Astrocyte of the spinal cord (primary cell): ENCODE data around the gene ITGB7.
A peak's percentile ranks its signal among the peaks of the same experiment; 100 is the strongest.

Source experiments
- DNase-seq: peaks from one replicate; pipeline ENCODE4 v3.0.0; 2011; ENCODE audit warnings: low read depth, low spot score
- H3K4me3 ChIP-seq: 2 replicates; pipeline ENCODE4 v1.5.1; 2011; ENCODE audit warnings: low read depth, mild to moderate bottlenecking, low read length, moderate library complexity
- CTCF ChIP-seq: IDR thresholded peaks from 2 replicates; pipeline ENCODE4 v1.5.1; 2012; ENCODE audit warnings: low read depth, mild to moderate bottlenecking, low read length, inconsistent platforms
- in situ Hi-C: cut with HindIII; loops from 2 replicates; pipeline ENCODE4 v1.10.0; 2017; ENCODE audit warnings: low sequenced_read_pairs

Gene ITGB7

GRCh38 chr12:53231671-53231920 lies 24.5 kb upstream of the ITGB7 start:
- peak overlapping the region; percentile 56 for H3K4me3 ChIP-seq
- TF ChIP-seq CTCF, result no peak
- DNase-seq, result no peak
- in situ Hi-C loops, result no loop called here

- TF ChIP-seq CTCF, result no peak
- no peak for DNase-seq
- in situ Hi-C loops, result no loop called here
- H3K4me3 ChIP-seq, result no peak overlapping the region
Measured at GRCh38 chr12:53230108-53230845, 23.2 kb upstream of the ITGB7 start.

- in situ Hi-C loops, result no loop called here
- no peak for DNase-seq
- no peak for TF ChIP-seq CTCF
- no peak overlapping the region for H3K4me3 ChIP-seq
Measured at GRCh38 chr12:53229454-53229853, 22.4 kb upstream of the ITGB7 start.

GRCh38 chr12:53227836-53228235 lies 20.8 kb upstream of the ITGB7 start:
- H3K4me3 ChIP-seq, result no peak overlapping the region
- no peak for TF ChIP-seq CTCF
- in situ Hi-C loops, result no loop called here
- no peak for DNase-seq

GRCh38 chr12:53227341-53227740 lies 20.3 kb upstream of the ITGB7 start:
- DNase-seq, result no peak
- TF ChIP-seq CTCF, result no peak
- in situ Hi-C loops, result no loop called here
- no peak overlapping the region for H3K4me3 ChIP-seq

- in situ Hi-C loops, result no loop called here
- no peak overlapping the region for H3K4me3 ChIP-seq
- no peak for DNase-seq
- no peak for TF ChIP-seq CTCF
Measured at GRCh38 chr12:53226815-53227214, 19.8 kb upstream of the ITGB7 start.
